ENCODE results near the gene EMILIN3.

The EMILIN3 gene

DNA sequence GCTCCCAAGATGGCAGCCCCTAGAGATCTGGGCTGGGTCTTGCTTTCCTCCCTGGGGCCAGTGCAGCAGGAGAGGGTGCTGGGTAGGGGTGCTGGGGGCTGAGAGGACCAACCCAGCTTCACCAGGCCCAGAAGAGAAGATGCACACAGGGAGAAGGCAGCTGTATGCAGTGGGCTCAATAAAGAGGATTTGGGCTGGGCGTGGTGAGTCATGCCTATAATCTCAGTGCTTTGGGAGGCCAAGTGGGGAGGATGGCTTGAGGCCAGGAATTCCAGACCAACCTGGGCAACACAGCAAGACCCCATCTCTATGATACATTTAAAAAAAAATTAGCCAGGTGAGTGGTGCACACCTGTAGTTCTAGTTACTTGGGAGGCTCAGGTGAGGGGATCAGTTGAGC, 25.7 kb upstream of the EMILIN3 start:
- in situ Hi-C loops (cut with HindIII; ENCODE audit: low sequenced_read_pairs): no loop called here
- no peak for DNase-seq (ENCODE audit: low read depth)
- no peak overlapping the region for H3K4me3 ChIP-seq (ENCODE audit: low read depth, low read length)
- TF ChIP-seq, protein P1, sequence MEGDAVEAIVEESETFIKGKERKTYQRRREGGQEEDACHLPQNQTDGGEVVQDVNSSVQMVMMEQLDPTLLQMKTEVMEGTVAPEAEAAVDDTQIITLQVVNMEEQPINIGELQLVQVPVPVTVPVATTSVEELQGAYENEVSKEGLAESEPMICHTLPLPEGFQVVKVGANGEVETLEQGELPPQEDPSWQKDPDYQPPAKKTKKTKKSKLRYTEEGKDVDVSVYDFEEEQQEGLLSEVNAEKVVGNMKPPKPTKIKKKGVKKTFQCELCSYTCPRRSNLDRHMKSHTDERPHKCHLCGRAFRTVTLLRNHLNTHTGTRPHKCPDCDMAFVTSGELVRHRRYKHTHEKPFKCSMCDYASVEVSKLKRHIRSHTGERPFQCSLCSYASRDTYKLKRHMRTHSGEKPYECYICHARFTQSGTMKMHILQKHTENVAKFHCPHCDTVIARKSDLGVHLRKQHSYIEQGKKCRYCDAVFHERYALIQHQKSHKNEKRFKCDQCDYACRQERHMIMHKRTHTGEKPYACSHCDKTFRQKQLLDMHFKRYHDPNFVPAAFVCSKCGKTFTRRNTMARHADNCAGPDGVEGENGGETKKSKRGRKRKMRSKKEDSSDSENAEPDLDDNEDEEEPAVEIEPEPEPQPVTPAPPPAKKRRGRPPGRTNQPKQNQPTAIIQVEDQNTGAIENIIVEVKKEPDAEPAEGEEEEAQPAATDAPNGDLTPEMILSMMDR (IDR thresholded peaks at IDR 0.05; ENCODE audit: low read depth, low read length, missing control alignments): no peak

DNA sequence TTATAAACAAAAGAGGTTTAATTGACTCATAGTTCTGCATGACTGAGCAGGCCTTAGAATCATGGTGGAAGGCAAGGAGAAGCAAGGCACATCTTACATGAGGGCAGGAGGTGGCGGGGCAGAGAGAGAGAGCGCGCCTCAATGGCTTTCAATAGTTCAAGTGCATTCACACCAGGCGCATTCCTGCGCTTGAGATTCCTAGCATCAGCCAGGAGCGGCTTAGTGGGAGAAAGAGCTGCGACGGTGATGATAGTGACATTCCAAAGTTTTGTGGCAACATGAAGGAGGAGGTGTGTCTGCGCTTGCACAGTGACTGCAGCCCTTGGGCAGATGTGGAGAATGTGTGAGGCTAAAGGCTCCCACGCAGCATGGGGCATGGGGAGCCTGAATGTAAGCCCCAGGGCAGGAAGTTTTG, 25.0 kb upstream of the EMILIN3 start:
- in situ Hi-C loops (cut with HindIII; ENCODE audit: low sequenced_read_pairs): no loop called here
- TF ChIP-seq, protein P1 (IDR thresholded peaks at IDR 0.05; ENCODE audit: low read depth, low read length, missing control alignments): no peak
- H3K4me3 ChIP-seq (ENCODE audit: low read depth, low read length): no peak overlapping the region
- DNase-seq (ENCODE audit: low read depth): no peak

DNA sequence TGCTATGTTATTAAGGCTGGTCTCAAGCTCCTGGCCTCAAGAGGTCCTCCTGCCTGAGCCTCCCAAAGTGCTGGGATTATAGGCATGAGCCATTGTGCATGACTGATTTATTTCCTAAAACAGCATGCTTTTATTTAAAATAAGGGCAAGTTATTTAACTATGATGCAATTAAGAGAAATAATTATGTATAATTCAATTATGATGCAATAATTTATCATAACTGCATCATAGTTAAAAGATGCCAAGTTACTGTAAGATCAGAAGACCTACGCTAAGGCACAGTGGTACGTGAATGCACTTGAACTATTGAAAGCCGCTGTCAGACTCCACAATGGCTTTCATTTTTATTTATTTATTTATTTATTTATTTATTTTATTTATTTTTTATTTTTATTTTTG, 24.3 kb upstream of the EMILIN3 start:
- no peak overlapping the region for H3K4me3 ChIP-seq (ENCODE audit: low read depth, low read length)
- TF ChIP-seq, protein P1 (IDR thresholded peaks at IDR 0.05; ENCODE audit: low read depth, low read length, missing control alignments): no peak
- in situ Hi-C loops (cut with HindIII; ENCODE audit: low sequenced_read_pairs): no loop called here

DNA sequence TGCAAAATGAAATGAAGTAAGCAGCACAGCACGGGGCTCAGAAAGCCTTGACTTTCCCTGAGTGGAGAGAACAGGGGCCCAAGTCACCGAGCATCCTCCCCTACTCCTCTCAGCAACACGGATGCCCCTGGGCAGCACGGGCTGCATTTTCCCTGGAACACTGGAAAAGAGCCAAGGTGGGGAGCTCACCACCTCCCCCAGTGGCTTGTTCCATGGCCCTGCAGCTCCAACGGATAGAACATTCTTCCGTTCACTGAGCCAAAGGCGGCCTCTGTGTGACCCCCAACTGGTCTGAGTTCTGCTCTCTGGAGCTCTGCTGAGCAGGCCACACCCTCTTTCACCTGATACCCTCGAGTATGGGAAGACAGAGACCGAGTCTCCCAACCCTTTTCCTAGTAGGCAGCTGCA, 20.8 kb upstream of the EMILIN3 start:
- H3K4me3 ChIP-seq (ENCODE audit: low read depth, low read length): no peak overlapping the region
- DNase-seq (ENCODE audit: low read depth): no peak
- in situ Hi-C loops (cut with HindIII; ENCODE audit: low sequenced_read_pairs): no loop called here
- TF ChIP-seq, protein P1 (IDR thresholded peaks at IDR 0.05; ENCODE audit: low read depth, low read length, missing control alignments): no peak

More for the DNA sequence above, 24.3 kb upstream of the EMILIN3 start:
- no peak for DNase-seq (ENCODE audit: low read depth)

DNA sequence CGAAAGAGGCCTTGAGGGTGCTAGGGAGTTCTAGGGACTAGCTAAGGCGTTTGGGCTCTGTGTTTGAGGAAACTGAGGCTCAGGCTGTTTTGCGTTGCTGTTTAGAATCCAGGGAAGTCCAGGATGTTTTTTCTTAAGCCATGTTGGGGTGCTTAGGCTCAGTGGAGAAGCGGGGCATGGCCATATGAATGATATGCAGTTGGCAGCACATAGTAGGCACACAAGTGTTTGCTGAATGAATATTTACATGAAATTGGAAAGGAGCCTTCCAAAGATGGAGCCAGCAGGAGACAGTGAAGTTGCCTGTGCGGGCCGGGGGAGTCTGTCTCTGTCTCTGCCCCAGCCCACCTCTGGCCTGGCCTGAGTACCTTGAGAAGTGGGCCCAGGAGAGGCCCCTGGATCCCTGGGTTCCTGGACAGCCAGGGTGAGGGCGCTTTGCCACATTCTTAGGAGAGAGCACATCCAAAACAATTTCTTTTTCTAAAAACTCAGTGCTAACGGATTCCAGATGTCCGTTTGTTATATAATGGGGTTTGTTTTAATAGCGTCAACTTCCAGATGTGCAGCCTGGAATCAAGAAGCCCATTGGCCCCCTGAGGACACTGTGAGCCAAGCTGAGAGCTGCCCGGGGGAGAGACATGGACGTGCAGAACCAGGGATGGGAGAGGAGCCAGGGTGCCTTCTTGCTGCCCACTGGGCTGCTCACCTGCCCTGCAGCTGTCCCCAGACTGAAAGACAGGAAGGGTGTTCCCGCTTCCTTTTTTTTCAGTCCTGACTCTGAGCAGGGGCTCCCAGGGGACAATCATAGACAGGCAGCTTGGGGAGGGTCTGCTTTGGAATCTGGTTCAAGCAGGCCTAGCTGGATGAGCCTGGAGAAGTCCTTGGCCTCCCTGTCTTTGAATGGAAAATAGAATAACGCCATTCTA, 20.1 kb upstream of the EMILIN3 start:
- H3K4me3 ChIP-seq (ENCODE audit: low read depth, low read length): no peak overlapping the region
- TF ChIP-seq, protein P1 (IDR thresholded peaks at IDR 0.05; ENCODE audit: low read depth, low read length, missing control alignments): no peak
- DNase-seq (ENCODE audit: low read depth): no peak
- in situ Hi-C loops (cut with HindIII; ENCODE audit: low sequenced_read_pairs): no loop called here

DNA sequence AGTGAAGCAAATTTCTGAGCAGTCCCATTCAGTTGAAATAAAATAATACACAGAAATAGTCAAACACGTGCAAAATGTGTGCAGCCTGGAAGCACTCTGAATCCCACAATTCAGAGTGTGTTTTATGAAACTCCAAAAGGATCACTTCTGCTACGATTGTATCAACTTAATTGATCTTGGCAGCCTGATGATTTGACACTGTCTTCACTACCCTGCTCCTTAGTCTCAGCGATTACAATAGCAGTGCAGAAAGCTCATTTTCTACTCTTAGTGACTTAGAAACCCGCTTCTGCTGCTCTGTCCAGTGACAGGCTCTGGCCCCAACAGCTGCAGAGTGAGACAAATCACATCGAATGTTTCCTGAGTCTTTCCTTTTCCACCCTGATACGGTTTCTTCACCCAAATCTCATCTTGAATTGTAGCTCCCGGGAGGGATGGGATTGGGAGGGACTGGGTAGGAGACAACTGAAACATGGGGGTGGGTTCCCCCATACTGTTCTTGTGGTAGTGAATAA, 16.2 kb upstream of the EMILIN3 start:
- TF ChIP-seq, protein P1 (IDR thresholded peaks at IDR 0.05; ENCODE audit: low read depth, low read length, missing control alignments): no peak
- in situ Hi-C loops (cut with HindIII; ENCODE audit: low sequenced_read_pairs): no loop called here
- no peak overlapping the region for H3K4me3 ChIP-seq (ENCODE audit: low read depth, low read length)
- DNase-seq (ENCODE audit: low read depth): no peak
